Loucy (cell line): ENCODE data around the gene ELN.

Source experiments
- H2AFZ ChIP-seq: fragments of 200-600 bp; sonication (generic); 2 replicates; pipeline ENCODE4 v1.6.0; 2016; ENCODE audit warnings: antibody characterized with exemption, mild to moderate bottlenecking, low read length, moderate library complexity
- H3F3A ChIP-seq: fragments of 200-600 bp; 2 replicates; pipeline ENCODE4 v1.6.0; 2016; ENCODE audit warnings: antibody characterized with exemption, low read depth, mild to moderate bottlenecking
- H3K27me3 ChIP-seq: fragments of 200-600 bp; sonication (generic); 2 replicates; pipeline ENCODE4 v1.6.1; 2014; ENCODE audit warnings: low read length, mild to moderate bottlenecking; ENCODE audit not compliant: insufficient read depth, poor library complexity, severe bottlenecking
- H3K36me3 ChIP-seq: fragments of 200-600 bp; sonication (generic); 2 replicates; pipeline ENCODE4 v1.6.1; 2016; ENCODE audit warnings: low read length; ENCODE audit not compliant: insufficient read depth
- H3K4me1 ChIP-seq: fragments of 200-600 bp; sonication (generic); 2 replicates; pipeline ENCODE4 v1.5.1; 2014; ENCODE audit warnings: low read length, mild to moderate bottlenecking; ENCODE audit not compliant: insufficient read depth, poor library complexity, severe bottlenecking
- H3K4me2 ChIP-seq: fragments of 200-600 bp; sonication (generic); 2 replicates; pipeline ENCODE4 v1.6.0; 2014; ENCODE audit warnings: antibody characterized with exemption, low read length, low read depth, mild to moderate bottlenecking; ENCODE audit not compliant: poor library complexity, severe bottlenecking
- H3K4me3 ChIP-seq: fragments of 200-600 bp; sonication (generic); 2 replicates; pipeline ENCODE4 v1.5.1; 2014; ENCODE audit warnings: low read length, mild to moderate bottlenecking, mixed read lengths; ENCODE audit not compliant: poor library complexity, severe bottlenecking
- H3K79me2 ChIP-seq: fragments of 200-600 bp; sonication (generic); 2 replicates; pipeline ENCODE4 v1.6.1; 2014; ENCODE audit warnings: low read length; ENCODE audit not compliant: insufficient read depth
- H3K9ac ChIP-seq: fragments of 200-600 bp; sonication (generic); 2 replicates; pipeline ENCODE4 v1.6.0; 2014; ENCODE audit warnings: mild to moderate bottlenecking, low read depth, low read length, moderate library complexity; ENCODE audit not compliant: poor library complexity, severe bottlenecking
- H3K9me2 ChIP-seq: fragments of 200-600 bp; sonication (generic); replicated peaks from 2 replicates; pipeline ENCODE4 v1.6.1; 2016; ENCODE audit warnings: low read depth, low read length, mixed read lengths
- H3K9me3 ChIP-seq: fragments of 200-600 bp; sonication (generic); 2 replicates; pipeline ENCODE4 v1.6.1; 2014; ENCODE audit warnings: mild to moderate bottlenecking, antibody characterized with exemption, low read length, low read depth; ENCODE audit not compliant: insufficient read depth
- H4K20me1 ChIP-seq: fragments of 200-600 bp; sonication (generic); 2 replicates; pipeline ENCODE4 v1.6.0; 2014; ENCODE audit warnings: antibody characterized with exemption, low read length, mild to moderate bottlenecking; ENCODE audit not compliant: insufficient read depth, poor library complexity, severe bottlenecking
- EZH2phosphoT487 ChIP-seq: fragments of 200-600 bp; IDR thresholded peaks from 2 replicates; pipeline ENCODE4 v1.6.1; 2018; ENCODE audit warnings: antibody characterized with exemption, mild to moderate bottlenecking, moderate library complexity, borderline replicate concordance
- TF ChIP-seq, protein P1 (sequence below): fragments of 200-600 bp; sonication (generic); conservative IDR thresholded peaks from 2 replicates; pipeline ENCODE4 v1.5.1; 2014; ENCODE audit warnings: mild to moderate bottlenecking, antibody characterized with exemption, low read length

Gene ELN

DNA sequence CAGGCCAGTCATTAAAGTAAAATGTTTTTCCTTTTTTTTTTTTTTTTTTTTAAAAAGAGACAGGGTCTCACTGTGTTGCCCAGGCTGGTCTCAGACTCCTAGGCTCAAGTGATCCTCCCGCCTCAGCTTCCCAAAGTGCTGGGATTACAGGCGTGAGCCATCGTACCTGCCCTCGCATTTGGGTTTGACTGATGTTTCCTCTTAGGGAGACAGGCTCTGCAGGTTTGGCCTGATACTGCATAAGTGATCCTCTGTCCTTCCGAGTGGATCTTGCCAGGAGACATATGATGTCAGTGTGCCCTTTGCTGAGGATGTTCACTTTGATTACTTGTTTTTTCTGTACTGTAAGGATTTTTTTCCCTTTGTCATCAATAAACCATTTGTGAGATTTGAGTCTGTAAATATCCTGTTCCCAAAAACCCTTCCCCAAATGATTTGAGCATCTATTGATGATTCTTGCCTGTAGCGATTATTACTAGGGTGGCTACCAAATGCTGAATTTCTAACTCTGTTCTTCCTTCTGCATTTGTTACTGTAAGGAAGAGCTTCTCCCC is 75.3 kb downstream of the ELN start:
- Histone ChIP-seq H3K27me3 (no peaks in the 10 kb centered on the region), H3K4me3 (no peak overlapping the region), H4K20me1 (no peaks in the 10 kb centered on the region)

DNA sequence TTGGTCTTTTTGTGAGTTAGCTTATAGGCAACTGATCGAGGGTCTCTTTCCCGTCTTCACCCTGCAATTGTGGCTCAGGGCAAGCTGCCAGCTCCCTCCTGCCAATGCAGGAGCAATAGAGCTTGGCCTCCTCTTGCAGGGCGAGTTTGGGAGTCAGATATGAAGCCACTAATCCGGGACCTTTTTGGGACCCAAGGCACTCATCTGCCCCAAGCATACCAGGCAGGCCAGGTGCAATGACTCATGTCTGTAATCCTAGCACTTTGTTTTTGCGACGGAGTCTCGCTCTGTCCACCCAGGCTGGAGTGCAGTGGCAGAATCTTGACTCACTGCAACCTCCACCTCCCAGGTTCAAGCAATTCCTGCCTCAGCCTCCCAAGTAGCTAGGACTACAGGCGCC is 76.7 kb downstream of the ELN start:
- H3K79me2 ChIP-seq, result no peaks in the 10 kb centered on the region
- no peak overlapping the region for H3K4me2 ChIP-seq
- peaks cover 30% of the 10 kb centered on the region; the same call in 1 of the 2 replicates for H3K36me3 ChIP-seq
- no peaks in the 10 kb centered on the region for H3K27me3 ChIP-seq
- no peaks in the 10 kb centered on the region for H3K4me1 ChIP-seq
- no peaks in the 10 kb centered on the region for H4K20me1 ChIP-seq
- no peaks in the 10 kb centered on the region for H3F3A ChIP-seq
- no peak overlapping the region for H2AFZ ChIP-seq
- no peaks in the 10 kb centered on the region for H3K9me2 ChIP-seq
- TF ChIP-seq EZH2phosphoT487, result no peak
- TF ChIP-seq, protein P1, sequence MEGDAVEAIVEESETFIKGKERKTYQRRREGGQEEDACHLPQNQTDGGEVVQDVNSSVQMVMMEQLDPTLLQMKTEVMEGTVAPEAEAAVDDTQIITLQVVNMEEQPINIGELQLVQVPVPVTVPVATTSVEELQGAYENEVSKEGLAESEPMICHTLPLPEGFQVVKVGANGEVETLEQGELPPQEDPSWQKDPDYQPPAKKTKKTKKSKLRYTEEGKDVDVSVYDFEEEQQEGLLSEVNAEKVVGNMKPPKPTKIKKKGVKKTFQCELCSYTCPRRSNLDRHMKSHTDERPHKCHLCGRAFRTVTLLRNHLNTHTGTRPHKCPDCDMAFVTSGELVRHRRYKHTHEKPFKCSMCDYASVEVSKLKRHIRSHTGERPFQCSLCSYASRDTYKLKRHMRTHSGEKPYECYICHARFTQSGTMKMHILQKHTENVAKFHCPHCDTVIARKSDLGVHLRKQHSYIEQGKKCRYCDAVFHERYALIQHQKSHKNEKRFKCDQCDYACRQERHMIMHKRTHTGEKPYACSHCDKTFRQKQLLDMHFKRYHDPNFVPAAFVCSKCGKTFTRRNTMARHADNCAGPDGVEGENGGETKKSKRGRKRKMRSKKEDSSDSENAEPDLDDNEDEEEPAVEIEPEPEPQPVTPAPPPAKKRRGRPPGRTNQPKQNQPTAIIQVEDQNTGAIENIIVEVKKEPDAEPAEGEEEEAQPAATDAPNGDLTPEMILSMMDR, result no peak
- H3K4me3 ChIP-seq, result no peak overlapping the region
- H3K9ac ChIP-seq, result no peak overlapping the region
- no peaks in the 10 kb centered on the region for H3K9me3 ChIP-seq

More for the DNA sequence above, 75.3 kb downstream of the ELN start:
- H2AFZ ChIP-seq, result no peak overlapping the region
- no peaks in the 10 kb centered on the region for H3K79me2 ChIP-seq
- no peaks in the 10 kb centered on the region for H3K9me3 ChIP-seq
- no peaks in the 10 kb centered on the region for H3F3A ChIP-seq
- no peak overlapping the region for H3K4me2 ChIP-seq
- TF ChIP-seq EZH2phosphoT487, result no peak
- TF ChIP-seq, protein P1, result no peak
- H3K4me1 ChIP-seq, result no peaks in the 10 kb centered on the region
- H3K36me3 ChIP-seq, result peaks cover 35% of the 10 kb centered on the region; the same call in 1 of the 2 replicates
- no peak overlapping the region for H3K9ac ChIP-seq
- no peaks in the 10 kb centered on the region for H3K9me2 ChIP-seq

DNA sequence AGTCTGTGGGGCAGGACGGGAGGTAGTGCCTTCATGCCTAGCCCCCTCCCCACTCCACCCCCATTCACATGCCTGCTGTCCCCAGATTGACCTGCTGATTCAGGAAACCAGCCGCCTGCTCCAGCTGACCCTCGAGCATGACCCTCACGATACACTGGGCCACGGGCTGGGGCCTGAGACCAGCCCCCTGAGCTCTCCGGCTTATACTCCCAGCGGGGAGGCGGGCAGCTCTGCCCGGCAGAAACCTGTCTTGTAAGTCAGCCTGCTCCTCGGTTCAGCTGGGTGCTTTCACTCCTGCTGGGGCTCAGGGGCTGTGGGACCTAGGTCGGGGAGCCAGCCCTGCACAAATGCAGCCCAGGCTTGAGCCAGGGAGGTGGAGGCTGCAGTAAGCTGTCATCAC is 78.0 kb downstream of the ELN start:
- no peaks in the 10 kb centered on the region for H3K9me2 ChIP-seq
- H3K9ac ChIP-seq, result no peak overlapping the region
- no peaks in the 10 kb centered on the region for H3F3A ChIP-seq
- H3K4me1 ChIP-seq, result no peaks in the 10 kb centered on the region
- H3K27me3 ChIP-seq, result no peaks in the 10 kb centered on the region
- no peak overlapping the region for H3K4me2 ChIP-seq
- no peak overlapping the region for H3K4me3 ChIP-seq
- TF ChIP-seq, protein P1, result no peak
- no peak for TF ChIP-seq EZH2phosphoT487
- H3K36me3 ChIP-seq, result peaks cover 32% of the 10 kb centered on the region; the same call in 1 of the 2 replicates
- H4K20me1 ChIP-seq, result no peaks in the 10 kb centered on the region
- H2AFZ ChIP-seq, result no peak overlapping the region
- no peaks in the 10 kb centered on the region for H3K9me3 ChIP-seq
- no peaks in the 10 kb centered on the region for H3K79me2 ChIP-seq
